Stimulated activated CD4-positive, alpha-beta T cell treated with anti-CD3 and anti-CD28 coated beads, Interleukin-2, amount 100 ng/mL, for 48 hours (primary cell): ENCODE data around the gene HOMER2.
"Not testable (repeated sequence)": the region's sequence is repeated elsewhere in the genome, so short reads cannot be mapped to it uniquely, and the experiment has no call there.

Source experiments
- DNase-seq, 2 donors: peaks; one replicate each; pipeline ENCODE4 v3.0.0-alpha.2; 2020

HOMER2 gene

DNA sequence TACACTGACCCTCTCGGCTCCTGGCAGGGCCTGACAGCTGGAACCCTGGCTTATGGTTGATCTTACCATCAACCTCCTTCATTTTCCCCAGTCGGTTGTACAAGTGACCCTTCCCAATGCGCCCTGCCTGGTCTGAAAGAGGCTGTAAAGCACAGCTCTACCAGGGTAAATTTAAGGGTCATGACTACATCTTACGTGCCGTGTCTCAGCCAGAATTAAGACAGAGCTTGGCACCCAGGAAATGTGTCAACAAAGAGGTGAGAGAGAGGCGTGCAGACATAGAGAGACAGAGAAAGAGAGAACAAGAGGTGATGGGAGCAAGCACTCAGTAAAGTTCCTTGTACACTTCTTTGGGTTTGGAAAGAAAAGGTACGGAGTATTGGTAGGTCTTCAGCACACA lies 28.8 kb downstream of the HOMER2 start:
- no peak for DNase-seq

DNA sequence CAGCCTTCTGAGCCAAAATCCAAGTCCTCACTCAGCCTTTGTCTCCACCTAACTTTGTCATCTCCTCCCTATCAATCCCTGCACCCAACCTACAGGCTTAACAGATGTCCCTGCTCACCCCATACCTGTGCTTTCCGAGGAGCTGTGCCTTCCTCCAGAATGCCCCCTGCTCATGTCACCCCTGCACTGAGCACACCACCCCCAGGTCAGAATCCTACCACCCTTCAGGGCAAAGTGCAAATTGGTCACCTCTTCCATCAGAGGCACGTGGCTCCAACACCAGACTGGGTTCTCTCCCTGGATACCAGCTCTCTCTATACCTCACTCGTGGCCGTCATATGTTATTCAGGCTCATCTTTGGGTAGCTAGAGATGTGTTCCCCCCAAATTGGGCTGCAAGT lies 29.8 kb downstream of the HOMER2 start:
- DNase-seq: no peak

DNA sequence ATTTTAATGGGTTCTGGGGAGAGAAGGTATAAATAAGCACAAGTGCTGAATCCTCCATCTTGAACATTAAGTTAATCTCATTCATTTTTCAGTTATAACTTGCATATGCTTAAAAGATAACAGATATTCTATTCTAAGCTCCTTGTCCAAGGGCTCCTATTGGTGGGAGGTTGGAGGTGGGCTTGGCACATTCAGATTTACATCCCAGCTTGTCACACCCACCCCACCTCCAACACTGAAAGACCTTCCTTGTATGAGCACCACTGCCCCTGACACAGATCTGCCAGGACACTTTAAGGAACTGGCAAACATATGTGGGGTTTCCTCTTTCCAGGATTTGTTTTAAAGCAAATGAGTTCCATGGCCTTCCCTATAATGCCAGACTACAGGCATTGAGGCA lies 30.6 kb downstream of the HOMER2 start:
- DNase-seq: no peak

DNA sequence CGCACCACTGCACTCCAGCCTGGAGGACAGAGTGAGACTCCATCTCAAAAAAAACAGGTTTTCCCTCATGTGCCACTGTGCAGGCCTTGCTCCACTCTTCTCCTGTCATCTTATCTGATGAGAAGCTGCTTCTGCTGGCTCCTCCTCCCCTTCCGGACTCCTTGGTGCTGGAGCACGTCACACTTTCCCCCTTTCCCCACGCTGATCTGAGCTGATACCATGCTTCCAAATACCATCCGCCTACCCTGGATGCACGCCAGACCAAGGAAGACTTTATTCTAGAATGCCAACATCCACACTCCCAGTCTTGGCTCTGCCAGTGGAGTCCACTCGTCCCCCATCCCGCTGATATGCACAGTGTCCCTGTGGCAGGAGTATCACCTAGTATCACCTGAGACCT lies 31.3 kb downstream of the HOMER2 start:
- no peak for DNase-seq

DNA sequence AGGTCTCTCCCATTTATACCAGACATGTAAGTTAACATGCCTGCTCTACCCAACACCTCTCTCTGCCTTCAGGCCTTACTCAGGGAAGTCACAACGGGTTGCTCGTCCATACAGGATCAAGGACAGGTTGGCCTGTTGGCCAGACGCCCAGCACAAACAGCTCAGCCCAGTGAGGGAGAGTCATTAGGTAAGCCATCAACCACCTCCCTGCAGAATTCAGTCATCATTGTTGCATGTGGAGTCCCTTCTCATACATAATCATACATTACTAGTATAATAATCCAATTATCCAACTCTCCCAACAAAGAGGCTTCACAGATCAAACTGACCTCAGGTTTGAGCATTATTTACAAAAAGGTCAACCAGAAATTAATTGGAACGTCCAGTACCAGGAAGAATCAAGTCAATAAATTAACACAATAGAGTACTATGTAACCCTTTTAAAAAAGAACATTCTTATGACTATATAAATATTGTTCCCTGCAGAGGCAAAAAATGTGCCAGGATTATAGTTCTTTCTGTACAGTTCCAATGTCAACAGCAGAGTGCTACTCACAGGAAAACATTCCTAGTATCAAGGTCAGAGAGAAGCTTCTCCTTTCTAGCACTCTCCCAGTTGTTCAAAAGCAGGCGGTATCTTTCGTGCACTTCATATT lies 33.2 kb downstream of the HOMER2 start:
- no peak for DNase-seq

DNA sequence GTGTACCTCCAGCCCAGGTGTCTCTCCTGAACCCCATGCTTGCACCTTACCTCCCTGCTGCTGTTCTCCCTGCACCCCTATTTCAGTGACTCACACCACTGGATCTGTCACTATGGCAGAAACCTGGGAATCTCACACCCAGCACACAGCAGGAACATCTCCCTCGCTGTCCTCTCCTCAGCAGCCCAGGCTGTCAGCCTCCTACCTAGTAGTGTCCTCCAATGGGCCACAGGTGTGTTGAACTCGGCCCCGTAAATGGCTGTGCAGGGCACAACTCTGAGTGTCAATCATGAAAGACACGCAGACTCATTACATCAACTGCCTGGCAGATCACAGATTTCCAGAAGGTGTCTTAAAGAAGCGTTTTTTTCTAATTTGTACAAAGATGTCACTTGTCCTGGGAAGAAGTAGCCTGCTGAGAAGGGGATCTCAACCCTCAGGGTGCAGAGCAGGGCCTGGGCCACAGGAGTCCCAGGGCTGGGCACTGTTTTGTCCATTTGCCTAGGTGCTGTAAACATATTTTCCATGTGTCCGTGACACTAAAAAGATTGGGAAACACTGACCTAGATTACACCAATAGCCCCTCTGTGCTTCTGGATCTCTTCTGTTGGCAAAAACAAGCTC lies 33.8 kb downstream of the HOMER2 start:
- no peak for DNase-seq

DNA sequence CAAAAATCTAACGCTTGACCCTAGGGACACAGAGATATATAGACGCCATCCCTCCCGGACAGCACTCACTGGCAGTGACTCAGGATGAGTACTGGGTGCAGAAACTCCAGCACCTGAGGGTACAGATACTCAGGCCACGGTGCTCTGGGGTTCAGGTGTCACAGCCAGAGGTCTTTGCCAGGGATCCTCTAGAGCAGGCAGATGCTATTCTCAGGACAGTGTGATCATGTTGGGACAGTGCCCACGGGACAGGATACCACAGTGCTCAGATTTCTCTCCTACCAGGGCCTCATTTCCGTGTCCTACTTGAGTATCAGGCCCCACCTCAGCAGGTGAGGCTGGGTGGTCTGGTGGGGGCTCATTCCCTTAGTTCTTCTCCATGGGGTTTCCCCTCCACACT lies 34.4 kb downstream of the HOMER2 start:
- DNase-seq: no peak

DNA sequence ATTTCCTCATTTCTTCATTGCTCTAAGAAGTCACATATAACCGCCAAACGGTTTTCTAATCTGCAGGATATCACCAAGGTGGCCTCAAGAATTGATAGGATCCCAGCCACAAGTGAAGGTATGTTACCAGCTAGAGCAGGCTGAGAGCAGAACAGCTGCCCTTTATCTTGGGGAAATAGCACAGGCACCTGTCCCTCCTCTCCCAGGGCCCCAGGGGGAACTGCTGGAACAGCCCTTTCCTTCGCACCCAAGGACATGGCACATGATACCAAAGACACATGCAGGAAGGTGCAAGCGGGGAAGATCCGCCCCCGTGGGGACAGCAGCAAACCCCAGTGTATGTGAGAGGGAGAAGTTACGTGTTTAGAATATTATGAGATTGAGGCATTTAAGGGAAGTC lies 35.3 kb downstream of the HOMER2 start:
- DNase-seq: no peak

DNA sequence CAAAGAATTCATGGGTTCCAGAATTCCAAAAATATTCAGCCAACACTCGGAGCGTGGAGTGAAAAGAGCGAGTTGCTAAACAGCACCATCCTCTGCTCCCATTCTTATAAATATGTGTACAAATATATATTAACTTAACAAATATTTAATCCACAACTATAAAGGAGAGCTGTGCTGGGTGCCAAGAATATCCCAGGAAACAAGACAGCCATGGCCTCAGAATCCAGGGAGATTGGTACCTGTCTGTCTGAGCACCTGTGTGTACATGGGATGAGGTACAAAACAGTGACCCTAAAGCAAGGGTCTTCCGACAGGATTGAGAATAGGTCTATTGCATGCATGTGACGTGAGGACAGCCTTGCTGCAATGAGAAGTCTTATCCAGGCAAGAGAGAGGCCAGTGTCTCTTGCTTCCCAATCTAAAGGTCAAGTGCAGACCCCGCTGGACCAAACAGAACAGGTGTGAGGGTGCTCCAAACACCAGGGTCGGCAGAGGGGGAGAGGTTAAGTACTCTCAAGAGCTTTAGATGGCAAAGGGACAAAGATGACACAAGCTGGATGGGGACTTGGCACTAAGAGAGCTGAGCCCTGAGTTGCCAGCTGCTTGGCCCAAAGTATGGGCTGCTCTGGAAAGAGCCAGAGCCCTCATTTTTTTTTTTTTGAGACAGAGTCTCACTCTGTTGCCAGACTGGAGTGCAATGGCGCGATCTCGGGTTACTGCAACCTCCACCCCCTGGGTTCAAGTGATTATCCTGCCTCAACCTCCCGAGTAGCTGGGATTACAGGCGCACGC lies 36.2 kb downstream of the HOMER2 start:
- DNase-seq: no peak

DNA sequence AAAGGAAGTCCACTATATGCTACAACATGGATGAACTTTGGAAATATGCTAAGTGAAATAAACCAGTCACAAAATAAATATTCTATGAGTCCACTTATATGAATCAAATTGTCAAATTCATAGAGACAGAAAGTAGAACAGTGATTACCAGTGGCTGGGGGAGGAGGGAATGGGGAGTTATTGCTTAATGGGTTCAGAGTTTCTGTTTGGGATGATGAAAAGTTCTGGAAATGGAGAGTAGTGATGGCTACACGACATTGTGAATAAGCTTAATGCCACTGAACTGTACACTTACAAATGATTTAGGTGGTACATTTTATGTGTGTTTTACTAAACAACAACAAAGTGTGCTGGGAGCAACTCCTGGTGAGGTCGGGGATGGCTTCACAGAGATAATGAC lies 38.1 kb downstream of the HOMER2 start:
- DNase-seq: no peak

DNA sequence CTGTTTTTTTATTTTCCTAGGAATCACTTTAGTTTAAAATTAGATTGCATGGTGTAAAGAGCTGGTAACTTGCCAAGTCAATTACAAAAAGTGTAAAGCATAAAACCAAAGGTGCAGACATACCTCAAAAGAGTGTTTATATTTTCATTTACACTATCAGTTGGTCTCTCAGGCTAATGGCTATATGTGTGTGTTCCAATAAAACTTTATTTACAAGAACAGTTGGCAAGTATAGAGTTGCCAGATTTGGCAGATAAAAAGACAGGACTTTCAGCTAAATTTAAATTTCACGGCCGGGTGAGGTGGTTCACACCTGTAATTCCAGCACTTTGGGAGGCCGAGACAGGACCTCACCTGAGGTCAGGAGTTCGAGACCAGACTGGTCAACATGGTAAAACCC lies 41.1 kb downstream of the HOMER2 start:
- no peak for DNase-seq

DNA sequence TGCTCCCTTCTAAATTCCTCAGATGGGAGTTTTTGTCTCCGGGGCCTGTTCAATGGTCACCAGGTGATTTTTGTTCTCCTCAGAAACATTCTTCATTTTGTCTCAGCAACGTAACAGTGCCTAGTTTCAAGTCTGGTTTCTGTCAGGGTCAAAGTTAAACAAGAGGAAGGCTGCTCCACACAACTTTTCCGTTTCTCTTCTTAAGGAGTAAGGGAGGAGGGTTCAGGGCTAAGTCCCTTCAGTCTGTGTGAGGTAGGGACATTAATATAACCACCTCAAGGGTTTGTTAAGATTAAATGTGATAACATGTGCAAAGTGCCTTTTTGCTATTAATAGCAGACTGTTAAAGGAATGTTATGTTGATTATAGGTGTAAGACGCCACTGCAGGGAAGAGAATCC lies 41.8 kb downstream of the HOMER2 start:
- no peak for DNase-seq

DNA sequence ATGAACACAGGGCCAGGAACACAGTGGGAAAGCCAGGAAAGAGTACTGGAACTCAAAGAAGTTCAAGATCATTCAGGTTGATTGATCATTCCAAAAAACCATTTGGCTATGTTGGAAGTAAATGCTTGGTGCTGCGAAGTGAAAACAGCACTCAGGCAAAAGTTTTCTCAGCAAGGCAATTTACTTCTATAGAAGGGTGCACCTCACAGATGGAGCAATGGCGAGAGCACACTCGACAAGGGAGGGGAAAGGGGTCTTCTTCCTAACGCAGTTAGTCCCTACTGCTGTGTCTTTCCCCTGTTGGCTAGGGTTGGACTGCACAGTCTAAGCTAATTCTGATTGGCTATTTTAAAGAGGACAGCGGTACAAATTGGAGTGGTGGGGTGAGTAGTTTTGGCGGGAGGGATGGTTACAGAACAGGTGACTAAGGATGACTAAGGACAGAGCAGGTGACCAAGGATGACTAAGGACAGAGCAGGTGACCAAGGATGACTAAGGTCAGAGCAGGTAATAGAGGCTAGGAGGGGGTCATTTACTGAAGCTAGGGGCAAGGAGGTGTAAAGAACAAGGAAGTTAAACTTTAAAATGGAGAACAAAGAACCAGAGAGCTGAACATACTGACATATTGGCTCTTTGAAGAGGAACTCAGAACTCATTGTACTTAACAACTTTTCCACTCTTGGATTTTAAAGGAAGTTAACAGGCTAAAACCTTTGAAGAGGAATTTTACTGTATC lies 43.3 kb downstream of the HOMER2 start:
- DNase-seq: no peak

DNA sequence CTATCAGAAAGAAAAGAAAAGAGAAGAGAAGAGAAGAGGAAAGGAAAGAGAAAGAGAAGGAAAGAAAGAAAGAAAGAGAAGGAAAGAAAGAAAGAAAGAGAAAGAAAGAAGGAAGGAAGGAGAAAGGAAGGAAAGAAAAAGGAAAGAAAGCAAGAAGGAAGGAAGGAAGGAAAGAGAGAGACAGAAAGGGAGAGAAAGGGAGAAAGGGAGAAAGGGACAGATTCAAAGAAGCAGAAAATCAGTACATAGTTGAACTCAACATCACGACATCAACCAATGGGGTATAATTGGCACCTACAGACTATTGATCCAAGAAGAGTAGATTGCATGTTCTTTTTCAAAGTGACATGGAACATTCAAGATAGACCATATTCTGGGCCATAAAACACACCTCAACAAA lies 45.2 kb downstream of the HOMER2 start:
- DNase-seq: no peak

DNA sequence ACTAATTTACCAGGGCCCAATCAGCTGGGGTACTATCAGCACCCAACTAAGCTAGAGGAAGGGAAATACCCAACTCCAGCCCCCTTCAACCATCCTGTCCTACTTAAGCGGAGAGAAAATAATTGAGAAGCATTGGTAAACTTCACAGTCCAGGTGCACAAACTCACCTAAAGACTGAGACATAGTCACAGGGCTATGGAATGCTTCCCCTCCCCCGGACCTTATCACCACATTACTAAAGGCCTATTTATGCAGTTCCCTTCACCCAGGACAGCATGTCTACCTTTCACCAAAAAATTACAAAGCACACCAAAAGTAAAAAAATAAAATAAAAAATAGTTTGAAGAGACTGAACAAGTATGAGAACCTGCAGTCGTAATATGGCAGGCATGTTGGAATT lies 47.9 kb downstream of the HOMER2 start:
- DNase-seq: no peak

DNA sequence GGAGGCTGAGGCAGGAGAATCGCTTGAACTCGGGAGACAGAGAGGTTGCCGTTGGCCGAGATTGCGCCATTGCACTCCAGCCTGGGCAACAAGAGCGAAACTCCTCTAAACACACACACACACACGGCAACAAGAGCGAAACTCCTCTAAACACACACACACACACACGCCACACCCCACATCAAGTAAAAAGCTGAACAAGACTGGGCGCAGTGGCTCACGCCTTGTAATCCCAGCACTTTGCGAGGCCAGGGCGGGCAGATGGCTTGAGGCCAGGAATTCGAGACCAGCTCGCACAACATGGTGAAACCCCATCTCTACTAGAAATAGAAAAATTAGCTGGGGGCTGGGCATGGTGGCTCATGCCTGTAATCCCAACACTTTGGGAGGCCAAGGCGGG lies 49.0 kb downstream of the HOMER2 start:
- DNase-seq: no peak

DNA sequence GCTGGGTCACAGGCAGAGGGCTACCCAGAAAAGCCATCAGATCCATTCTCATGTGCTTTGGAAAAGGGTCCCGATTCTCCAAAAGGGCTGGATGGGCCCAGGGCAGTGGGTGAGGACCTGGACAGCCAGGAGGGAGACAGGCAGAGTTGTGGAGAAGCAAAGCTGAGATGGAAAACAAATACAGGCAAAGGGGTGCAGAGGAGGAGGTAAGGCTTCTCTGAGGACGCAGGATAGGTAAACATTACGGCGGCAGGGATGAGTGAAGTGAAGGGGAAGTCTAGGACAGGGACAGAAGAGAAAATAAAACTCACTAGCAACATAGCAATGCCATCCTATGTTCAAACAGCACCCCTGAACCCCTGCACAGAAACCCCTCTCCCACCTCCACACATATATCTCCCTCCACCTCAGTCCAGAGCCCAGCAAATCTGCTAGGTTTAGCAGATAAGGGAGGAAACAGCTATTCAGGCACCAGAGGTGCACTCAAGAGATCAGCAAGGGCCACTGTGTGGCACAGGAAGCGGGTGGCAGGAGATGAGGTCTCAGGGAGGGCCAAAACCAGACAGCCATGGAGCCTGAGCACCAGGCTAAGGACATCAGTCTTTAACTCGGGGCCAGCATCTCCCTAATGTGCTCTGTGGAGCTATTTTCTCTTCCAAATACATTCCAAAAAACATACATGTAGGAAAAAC lies 51.3 kb downstream of the HOMER2 start:
- no peak for DNase-seq

DNA sequence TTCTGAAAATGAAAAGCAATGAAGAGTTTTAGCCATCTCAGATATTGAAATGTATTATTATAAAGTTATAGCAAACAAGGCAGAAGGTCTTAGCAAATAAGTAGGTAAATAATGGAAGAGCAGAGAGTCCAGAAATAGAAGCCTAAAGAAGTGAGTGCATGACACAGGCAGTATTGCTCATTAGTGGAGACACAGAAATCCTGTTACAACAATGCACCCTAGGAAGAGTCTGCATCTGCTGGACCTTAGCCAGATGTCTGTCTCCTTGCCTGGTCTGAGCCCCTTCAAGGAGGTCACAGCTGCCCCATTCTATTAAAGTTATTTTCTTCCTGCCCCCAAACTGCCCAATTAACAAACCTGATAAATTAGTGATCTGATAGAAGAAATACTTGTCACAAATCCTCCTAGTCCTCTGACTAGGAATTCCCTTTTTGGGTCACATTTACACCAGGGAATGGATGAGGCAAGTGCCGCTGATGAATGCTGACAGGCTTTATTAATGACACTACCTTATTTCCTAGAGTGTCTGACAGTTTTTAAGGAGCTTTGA lies 51.9 kb downstream of the HOMER2 start:
- DNase-seq: no peak

DNA sequence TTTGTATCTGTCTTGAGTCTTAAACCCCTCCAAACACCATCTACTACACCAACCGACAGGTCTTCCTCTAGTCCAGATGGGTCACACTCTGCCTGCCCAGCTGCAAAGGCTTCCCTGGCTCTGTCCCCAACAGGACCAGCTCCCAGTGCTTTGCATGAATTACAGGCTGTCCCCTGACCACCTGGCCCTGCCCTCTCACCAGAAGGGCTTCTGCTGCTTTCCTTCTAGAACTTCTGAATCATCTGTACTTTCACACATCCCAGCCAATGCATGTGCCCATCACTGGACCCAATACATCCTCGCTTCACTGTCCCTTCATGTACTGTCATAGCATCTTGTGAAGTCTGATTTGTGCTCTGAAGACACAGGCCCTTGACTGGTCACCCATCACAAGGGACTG lies 53.6 kb downstream of the HOMER2 start:
- DNase-seq: no peak

DNA sequence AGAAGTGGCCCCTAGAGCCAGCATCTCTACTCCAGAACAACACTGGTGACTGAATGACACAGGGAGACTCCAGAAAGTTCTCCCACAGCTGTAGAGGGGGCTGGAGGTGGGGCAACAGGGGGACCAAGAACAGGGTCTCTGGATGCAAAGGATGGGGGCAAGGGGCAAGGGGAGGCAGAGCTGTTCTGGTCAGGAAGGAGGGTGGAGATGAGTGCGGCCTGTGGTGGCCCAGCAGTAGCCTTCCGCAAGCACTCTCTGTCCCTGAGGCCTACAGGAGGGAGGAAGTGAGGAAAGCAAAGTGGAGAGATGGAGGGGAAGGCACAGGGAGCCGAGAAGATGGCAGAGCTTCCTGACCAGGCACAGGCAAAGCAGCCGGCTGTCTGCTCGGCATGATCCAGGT lies 56.5 kb downstream of the HOMER2 start:
- no peak for DNase-seq

DNA sequence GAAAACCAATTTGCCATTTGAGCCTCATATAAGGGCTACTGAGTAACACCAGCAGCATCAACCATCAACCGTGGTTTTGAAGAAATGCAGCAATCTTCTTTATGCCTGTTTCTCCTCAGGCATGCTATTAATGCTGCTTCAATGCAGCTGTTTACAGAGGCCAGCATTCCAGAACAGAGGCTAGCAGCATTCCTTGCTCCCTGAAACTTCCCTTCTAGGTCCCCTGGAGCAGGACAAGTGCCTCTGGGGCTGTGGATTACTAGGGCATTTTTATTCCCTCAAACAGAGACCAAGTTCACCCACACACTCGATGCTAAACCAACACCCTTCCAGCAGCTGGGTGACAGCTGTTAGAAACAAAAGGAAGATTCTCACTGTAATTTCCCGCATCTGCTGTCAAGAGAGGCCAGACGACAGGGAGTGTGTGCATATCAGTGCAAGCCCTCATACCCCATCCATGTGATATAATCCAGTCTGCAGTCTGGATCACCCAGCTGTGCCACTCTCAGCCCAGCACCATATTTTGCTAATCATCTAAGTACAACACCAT lies 57.5 kb downstream of the HOMER2 start:
- no peak for DNase-seq

DNA sequence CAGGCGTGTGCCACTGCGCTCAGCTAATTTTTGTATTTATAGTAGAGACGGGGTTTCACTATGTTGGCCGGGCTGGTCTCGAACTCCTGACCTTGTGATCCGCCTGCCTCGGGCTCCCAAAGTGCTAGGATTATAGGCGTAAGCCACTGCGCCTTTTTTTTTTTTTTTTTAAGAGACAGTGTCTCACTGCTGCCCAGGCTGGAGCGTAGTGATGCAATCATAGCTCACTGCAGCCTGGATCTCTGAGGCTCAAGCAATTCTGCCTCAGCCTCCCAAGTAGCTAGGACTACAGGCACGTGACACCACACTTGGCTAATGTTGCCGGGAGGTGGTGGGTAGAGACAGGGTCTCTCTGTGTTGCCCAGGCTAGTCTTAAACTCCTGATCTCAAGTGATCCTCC lies 59.0 kb downstream of the HOMER2 start:
- DNase-seq: not testable (repeated sequence)
